SHP77 treated with DMSO at 0.1 percent for 48 hours (cell line): ENCODE measurements around the gene UGCG.
A peak's percentile ranks its signal among the peaks of the same experiment; 100 is the strongest.
"Not testable (repeated sequence)": the region's sequence is repeated elsewhere in the genome, so short reads cannot be mapped to it uniquely, and the experiment has no call there.

Experiments
- DNase-seq: peaks from one replicate; lab custom pipeline; 2025; lab: John Stamatoyannopoulos, UW

The UGCG gene

GRCh38 chr9:111955048-111955447, 58.4 kb downstream of the UGCG start:
- peak; percentile 92 for DNase-seq

GRCh38 chr9:111957856-111958631, 61.4 kb downstream of the UGCG start:
- DNase-seq = no peak

GRCh38 chr9:111959468-111960359, 63.1 kb downstream of the UGCG start:
- peak; percentile 36 for DNase-seq

GRCh38 chr9:111960485-111960884, 63.9 kb downstream of the UGCG start:
- DNase-seq = not testable (repeated sequence)

GRCh38 chr9:111961009-111961408, 64.4 kb downstream of the UGCG start:
- peak; percentile 91 for DNase-seq

- peak; percentile 94 for DNase-seq
Measured at GRCh38 chr9:111961575-111961974, 65.0 kb downstream of the UGCG start.

GRCh38 chr9:111962021-111962420, 65.4 kb downstream of the UGCG start:
- DNase-seq = no peak

- DNase-seq = no peak
Measured at GRCh38 chr9:111963995-111964394, 67.4 kb downstream of the UGCG start.

- no peak for DNase-seq
Measured at GRCh38 chr9:111965566-111966019, 69.0 kb downstream of the UGCG start.

GRCh38 chr9:111966124-111966723, 69.6 kb downstream of the UGCG start:
- DNase-seq = no peak

- no peak for DNase-seq
Measured at GRCh38 chr9:111966861-111967291, 70.3 kb downstream of the UGCG start.

- DNase-seq = no peak
Measured at GRCh38 chr9:111967621-111968020, 71.0 kb downstream of the UGCG start.

- DNase-seq = no peak
Measured at GRCh38 chr9:111969061-111969460, 72.4 kb downstream of the UGCG start.

GRCh38 chr9:111969622-111970021, 73.0 kb downstream of the UGCG start:
- no peak for DNase-seq

- DNase-seq = no peak
Measured at GRCh38 chr9:111970827-111971226, 74.2 kb downstream of the UGCG start.

GRCh38 chr9:111974092-111974681, 77.6 kb downstream of the UGCG start:
- DNase-seq = peak; percentile 49

- peak; percentile 51 for DNase-seq
Measured at GRCh38 chr9:111975709-111976108, 79.1 kb downstream of the UGCG start.

GRCh38 chr9:111978616-111979015, 82.0 kb downstream of the UGCG start:
- no peak for DNase-seq

GRCh38 chr9:111979561-111979960, 82.9 kb downstream of the UGCG start:
- DNase-seq = no peak

GRCh38 chr9:111980398-111980797, 83.8 kb downstream of the UGCG start:
- no peak for DNase-seq

- DNase-seq = no peak
Measured at GRCh38 chr9:111983484-111983908, 86.9 kb downstream of the UGCG start.
